ENCODE data around the gene VGLL3. TPM values are rescaled to one million over a fixed set of nuclear protein-coding genes. Genes with fewer than 3 reads are reported as not detected.

Gene VGLL3
- total and polyA plus RNA-seq, 2 experiments from 2014 or later, result 0.06 to 0.29 TPM

GRCh38 chr3:86989006-86989405, 1.9 kb downstream of the VGLL3 start:
- H3K4me1 ChIP-seq (ENCODE audit: low read depth), result no peaks in the 10 kb centered on the region
- no peaks in the 10 kb centered on the region for H3K36me3 ChIP-seq
- H3K27ac ChIP-seq, result no peak overlapping the region
- no peak for TF ChIP-seq CTCF (IDR thresholded peaks at IDR 0.05; ENCODE audit: low read depth, low read length)
- no peak for DNase-seq (ENCODE audit: low read depth in 1 of 2, low spot score in 1 of 2)
- no peaks in the 10 kb centered on the region for H3K9me3 ChIP-seq (ENCODE audit: low read depth)
- no peak overlapping the region for H3K4me3 ChIP-seq
- peaks cover 60% of the 10 kb centered on the region for H3K27me3 ChIP-seq

- Histone ChIP-seq H3K36me3 (no peaks in the 10 kb centered on the region), H3K4me3 (no peak overlapping the region), H3K9me3 (ENCODE audit: low read depth) (no peaks in the 10 kb centered on the region), H3K4me1 (ENCODE audit: low read depth) (no peaks in the 10 kb centered on the region), H3K27ac (no peak overlapping the region), H3K27me3 (peaks cover 59% of the 10 kb centered on the region)
- peak in 1 of 2 donors; percentile 91 for DNase-seq (ENCODE audit: low read depth in 1 of 2, low spot score in 1 of 2)
- TF ChIP-seq CTCF (IDR thresholded peaks at IDR 0.05; ENCODE audit: low read depth, low read length), result no peak
Measured at GRCh38 chr3:86988235-86988634, 2.7 kb downstream of the VGLL3 start.

DNA sequence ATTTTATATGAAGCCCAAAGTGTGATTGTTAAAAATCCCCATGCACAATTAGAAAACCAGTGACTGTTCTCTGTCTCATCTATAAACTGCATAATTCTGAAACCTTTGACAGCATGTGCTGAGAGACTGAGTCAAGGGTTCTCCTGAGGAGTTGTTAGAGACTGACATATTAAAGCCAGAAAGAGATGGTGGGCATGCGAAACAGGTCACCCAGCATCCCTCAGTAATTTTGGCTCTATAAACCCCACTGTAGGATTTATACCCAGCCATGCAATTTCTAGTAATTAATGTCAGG, 3.6 kb downstream of the VGLL3 start:
- H3K27ac ChIP-seq, result no peak overlapping the region
- no peaks in the 10 kb centered on the region for H3K4me1 ChIP-seq (ENCODE audit: low read depth)
- no peak for DNase-seq (ENCODE audit: low read depth in 1 of 2, low spot score in 1 of 2)
- H3K36me3 ChIP-seq, result no peaks in the 10 kb centered on the region
- peaks cover 59% of the 10 kb centered on the region for H3K27me3 ChIP-seq
- no peak overlapping the region for H3K4me3 ChIP-seq
- H3K9me3 ChIP-seq (ENCODE audit: low read depth), result no peaks in the 10 kb centered on the region
- TF ChIP-seq CTCF (IDR thresholded peaks at IDR 0.05; ENCODE audit: low read depth, low read length), result no peak

DNA sequence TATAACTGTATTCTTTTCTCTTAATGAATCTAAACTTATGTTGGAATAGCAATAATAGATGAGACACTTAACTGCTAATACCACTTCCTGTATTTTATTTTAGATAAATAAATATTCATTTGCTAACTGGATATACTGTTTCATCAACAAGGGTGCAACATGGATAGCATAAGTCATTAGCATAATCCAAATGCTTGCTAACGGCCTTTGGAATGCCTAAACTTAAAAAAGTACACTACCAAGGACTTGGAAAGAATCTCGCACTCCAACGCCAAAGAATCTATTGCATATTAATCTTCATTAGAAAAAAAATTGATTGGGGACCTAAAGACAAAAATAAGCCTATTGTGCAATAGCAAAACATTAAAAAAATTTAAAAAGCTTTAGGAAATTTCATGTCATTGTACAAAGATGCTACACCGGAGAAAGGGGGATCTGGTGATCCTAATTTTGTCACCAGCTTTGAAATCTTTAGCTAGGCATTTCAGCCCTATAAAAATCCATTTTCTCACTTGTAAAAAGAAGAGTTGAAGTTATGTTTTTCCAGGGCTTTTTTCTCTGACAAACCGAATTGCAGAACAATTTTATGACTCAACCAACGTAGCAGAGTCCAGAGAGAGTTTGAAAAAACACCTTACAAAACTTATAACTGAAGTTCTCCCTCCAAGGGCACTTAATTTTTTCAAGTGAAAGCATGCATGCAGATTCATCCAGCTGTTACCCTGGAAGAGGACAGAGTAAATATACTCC, 4.1 kb downstream of the VGLL3 start:
- peak in 1 of 2 donors; percentile 56 for DNase-seq (ENCODE audit: low read depth in 1 of 2, low spot score in 1 of 2)
- Histone ChIP-seq H3K4me3 (no peak overlapping the region), H3K27me3 (peaks cover 59% of the 10 kb centered on the region), H3K36me3 (no peaks in the 10 kb centered on the region), H3K4me1 (ENCODE audit: low read depth) (no peaks in the 10 kb centered on the region), H3K27ac (no peak overlapping the region), H3K9me3 (ENCODE audit: low read depth) (no peaks in the 10 kb centered on the region)
- no peak for TF ChIP-seq CTCF (IDR thresholded peaks at IDR 0.05; ENCODE audit: low read depth, low read length)

DNA sequence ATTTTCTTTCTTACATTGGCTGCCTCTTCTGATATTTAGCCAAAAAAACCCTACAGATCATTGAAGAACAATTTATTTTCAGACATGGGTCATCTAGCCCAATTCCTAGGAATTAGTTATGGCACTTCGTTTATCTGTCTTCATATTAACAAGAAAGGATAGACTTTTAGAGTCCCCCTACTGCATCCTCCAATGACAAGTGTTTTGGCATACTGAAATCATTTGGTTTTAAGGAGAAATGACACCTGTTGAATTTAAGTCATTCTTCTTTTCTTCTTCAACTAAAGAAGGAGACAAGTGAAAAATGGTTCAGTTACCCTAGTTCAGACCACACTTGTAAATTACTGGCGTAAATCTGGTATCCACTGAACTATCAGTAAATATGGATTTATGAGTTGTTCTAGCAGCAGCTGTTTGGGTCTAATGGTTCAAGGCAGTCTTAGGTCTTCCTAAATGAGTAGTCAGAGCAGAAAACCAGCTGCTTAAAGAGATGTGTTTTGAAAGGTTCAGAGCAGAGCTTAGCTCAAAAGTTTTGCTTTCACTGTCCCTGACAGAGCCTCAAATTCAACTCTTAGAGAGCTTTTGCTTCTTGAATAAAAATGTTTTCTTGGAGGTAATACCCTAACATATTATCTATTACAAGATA, 5.6 kb downstream of the VGLL3 start:
- DNase-seq (ENCODE audit: low read depth in 1 of 2, low spot score in 1 of 2), result no peak
- H3K27ac ChIP-seq, result no peak overlapping the region

More for the DNA sequence above, 5.6 kb downstream of the VGLL3 start:
- H3K9me3 ChIP-seq (ENCODE audit: low read depth), result no peaks in the 10 kb centered on the region
- TF ChIP-seq CTCF (IDR thresholded peaks at IDR 0.05; ENCODE audit: low read depth, low read length), result no peak
- no peaks in the 10 kb centered on the region for H3K36me3 ChIP-seq
- H3K27me3 ChIP-seq, result peaks cover 52% of the 10 kb centered on the region
- no peaks in the 10 kb centered on the region for H3K4me1 ChIP-seq (ENCODE audit: low read depth)
- H3K4me3 ChIP-seq, result no peak overlapping the region

Data from cardiac muscle cell (in vitro differentiated cells and primary cell).